AML-193 (cell line): ENCODE data around the gene TMEM190.
A peak's percentile ranks its signal among the peaks of the same experiment; 100 is the strongest.

Experiments
- DNase-seq, 2 experiments: peaks; one replicate each; lab custom pipeline; 2025; lab: John Stamatoyannopoulos, UW

TMEM190 gene

GRCh38 chr19:55372316-55373081, 4.1 kb upstream of the TMEM190 start:
- no peak for DNase-seq

- DNase-seq: no peak
Observed at GRCh38 chr19:55373306-55373992, 3.2 kb upstream of the TMEM190 start.

- no peak for DNase-seq
Observed at GRCh38 chr19:55373993-55374757, 2.5 kb upstream of the TMEM190 start.

- DNase-seq: no peak
Observed at GRCh38 chr19:55377356-55378131, 918 bp downstream of the TMEM190 start.

GRCh38 chr19:55379174-55379573, 2.5 kb downstream of the TMEM190 start:
- DNase-seq: no peak

- no peak for DNase-seq
Observed at GRCh38 chr19:55382013-55382412, 5.4 kb downstream of the TMEM190 start.

- DNase-seq: no peak
Observed at GRCh38 chr19:55382522-55383054, 6.0 kb downstream of the TMEM190 start.

- DNase-seq: peak; percentile 39 to 52
Observed at GRCh38 chr19:55383279-55384130, 6.9 kb downstream of the TMEM190 start.

- peak in 1 of 2 experiments; percentile 9 for DNase-seq
Observed at GRCh38 chr19:55384131-55384919, 7.7 kb downstream of the TMEM190 start, which contains the start of gene TMEM238. TSS of gene TMEM238 (minus strand) at chr19:55384292. CDS start at chr19:55384259, 33 bp downstream.

- peak; percentile 90 to 92 for DNase-seq
Observed at GRCh38 chr19:55384920-55385723, 8.5 kb downstream of the TMEM190 start.

- peak; percentile 95 to 96 for DNase-seq
Observed at GRCh38 chr19:55385724-55386492, 9.3 kb downstream of the TMEM190 start, which contains the start of gene RPL28. TSS of gene RPL28 (plus strand) at chr19:55385932. CDS start at chr19:55386358, 426 bp downstream.

- no peak for DNase-seq
Observed at GRCh38 chr19:55386493-55386971, 9.9 kb downstream of the TMEM190 start.

- no peak for DNase-seq
Observed at GRCh38 chr19:55387736-55388497, 11.3 kb downstream of the TMEM190 start.

GRCh38 chr19:55389386-55390317, 13.0 kb downstream of the TMEM190 start:
- no peak for DNase-seq

GRCh38 chr19:55390461-55390880, 13.8 kb downstream of the TMEM190 start:
- no peak for DNase-seq

GRCh38 chr19:55391191-55391670, 14.6 kb downstream of the TMEM190 start:
- no peak for DNase-seq
